HT1080 (cell line): ENCODE results near the gene BRSK1. TPM values are rescaled to one million over a fixed set of nuclear protein-coding genes. Genes with fewer than 3 reads are reported as not detected.
A peak's percentile ranks its signal among the peaks of the same experiment; 100 is the strongest.

Experiments
- DNase-seq: peaks from one replicate; pipeline ENCODE4 v3.0.0-alpha.2; 2015; ENCODE audit warnings: low read depth
- polyA plus RNA-seq, 2 experiments: library from polyadenylated mRNA; depleted of rRNA; stranded (reverse); fragments of >200 nt; gene quantifications; 2 replicates each; pipeline ENCODE4 v1.2.3, GENCODE V29; 2015
- total RNA-seq: library from RNA; depleted of rRNA; stranded (reverse); fragments of >200 nt; shearing (Covaris generic); gene quantifications from 2 replicates; pipeline ENCODE4 v1.2.3, GENCODE V29; 2014; rRNA removed

Gene BRSK1
- 1.7 and 7.6 TPM in 2 replicates for total RNA-seq
- polyA plus RNA-seq (2015; cell fraction: cytosol; rRNA removed): 5.8 and 6.0 TPM in 2 replicates
- 25.7 and 29.8 TPM in 2 replicates for polyA plus RNA-seq (2015; cell fraction: nucleus; rRNA removed)

DNA sequence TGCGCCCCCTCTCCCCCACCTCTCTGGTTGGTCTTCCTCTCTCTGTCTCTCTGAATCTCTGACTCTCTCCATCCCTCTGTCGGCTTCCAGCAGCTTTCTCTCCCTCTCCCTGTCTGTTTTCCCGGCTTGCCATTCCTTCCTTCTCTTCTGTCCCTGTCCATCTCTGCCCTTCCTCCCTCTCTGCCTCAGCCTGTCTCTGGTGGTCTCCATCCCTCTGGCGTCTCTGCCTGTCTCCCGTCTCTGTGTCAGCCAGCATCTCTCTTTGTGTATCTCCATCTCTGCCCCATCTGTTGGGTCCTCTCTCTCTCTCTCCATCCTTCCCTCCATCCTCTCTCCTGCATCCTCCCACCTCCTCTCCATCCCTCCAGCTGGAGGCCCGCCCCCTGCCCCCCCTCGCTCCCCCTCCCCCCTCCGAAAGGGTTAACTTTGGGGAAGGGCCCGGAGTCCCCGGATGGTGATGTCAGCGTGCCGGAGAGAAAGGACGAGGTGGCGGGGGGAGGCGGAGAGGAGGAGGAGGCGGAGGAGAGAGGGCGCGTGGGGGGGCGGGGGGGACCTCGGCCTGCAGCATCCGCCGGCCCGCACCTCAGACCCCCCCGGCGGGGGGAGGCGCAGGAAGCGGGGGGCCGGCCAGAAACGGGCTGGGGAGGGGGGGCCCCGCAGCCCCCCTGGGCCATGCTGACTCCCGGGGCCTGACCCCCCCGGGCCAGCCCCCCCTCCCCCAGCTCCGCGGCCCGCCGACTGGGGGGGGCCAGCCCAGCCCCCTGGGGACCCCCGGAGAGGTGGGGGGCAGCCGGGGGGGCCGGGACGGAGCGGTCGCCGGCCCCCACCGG lies at the start of gene BRSK1:
Gene BRSK1, plus strand, starts transcription at position 450 of the 830 bp plus-strand sequence. CDS start 446 bp downstream, outside the sequence.
- no peak for DNase-seq

DNA sequence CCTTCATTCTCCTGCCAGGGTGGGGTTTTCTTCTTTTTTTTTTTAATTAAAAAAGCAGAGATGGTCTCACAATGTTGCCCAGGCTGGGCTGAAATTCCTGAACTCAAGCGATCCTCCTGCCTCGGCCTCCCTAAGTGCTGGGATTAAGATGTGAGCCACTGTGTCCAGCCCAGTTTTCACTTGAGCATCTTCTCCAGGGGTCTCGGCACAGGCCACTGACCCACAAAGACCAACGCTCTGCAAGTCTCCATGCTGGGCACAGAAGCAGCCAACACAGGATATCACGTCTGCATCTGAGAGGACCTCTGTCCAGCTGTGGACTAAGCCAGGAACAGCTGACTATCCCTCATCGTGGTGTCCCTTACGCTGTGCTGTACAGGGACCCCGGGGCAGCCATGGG lies 45.8 kb upstream of the BRSK1 start:
- no peak for DNase-seq

DNA sequence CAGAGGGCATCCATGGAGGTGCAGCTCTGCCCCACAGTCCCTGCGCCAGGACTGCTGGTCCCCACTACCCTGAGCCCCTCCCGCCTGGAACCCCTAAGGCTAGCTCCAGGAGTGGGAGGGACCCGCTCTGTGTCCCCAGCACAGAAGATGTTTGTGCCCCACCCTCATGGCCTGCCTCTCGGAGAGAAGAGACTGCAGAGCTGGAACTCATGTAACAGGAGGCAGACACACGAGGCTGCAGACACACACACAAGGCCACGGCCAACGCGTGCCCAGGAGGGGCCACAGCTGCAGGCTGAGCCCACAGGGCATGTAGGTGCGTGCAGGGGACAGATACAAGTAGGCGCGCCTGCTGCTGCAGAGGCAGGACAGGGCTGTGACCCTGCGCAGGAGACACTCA lies 44.8 kb upstream of the BRSK1 start:
- no peak for DNase-seq

DNA sequence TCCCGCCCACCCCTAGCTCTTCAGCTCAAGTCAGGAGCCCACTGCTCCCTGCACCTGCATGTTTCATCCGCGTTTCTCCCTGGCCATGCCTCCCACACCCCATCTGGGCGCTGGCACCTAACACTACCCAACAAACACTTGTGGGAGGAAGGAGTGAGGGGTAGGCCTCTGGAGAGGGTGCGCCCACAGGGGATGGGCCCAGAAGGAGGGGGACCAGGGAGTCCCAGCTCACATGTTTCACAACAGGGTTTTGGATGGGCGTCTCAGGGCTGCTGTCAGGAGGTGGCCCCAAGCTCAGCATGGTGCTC lies 43.1 kb upstream of the BRSK1 start:
- no peak for DNase-seq

DNA sequence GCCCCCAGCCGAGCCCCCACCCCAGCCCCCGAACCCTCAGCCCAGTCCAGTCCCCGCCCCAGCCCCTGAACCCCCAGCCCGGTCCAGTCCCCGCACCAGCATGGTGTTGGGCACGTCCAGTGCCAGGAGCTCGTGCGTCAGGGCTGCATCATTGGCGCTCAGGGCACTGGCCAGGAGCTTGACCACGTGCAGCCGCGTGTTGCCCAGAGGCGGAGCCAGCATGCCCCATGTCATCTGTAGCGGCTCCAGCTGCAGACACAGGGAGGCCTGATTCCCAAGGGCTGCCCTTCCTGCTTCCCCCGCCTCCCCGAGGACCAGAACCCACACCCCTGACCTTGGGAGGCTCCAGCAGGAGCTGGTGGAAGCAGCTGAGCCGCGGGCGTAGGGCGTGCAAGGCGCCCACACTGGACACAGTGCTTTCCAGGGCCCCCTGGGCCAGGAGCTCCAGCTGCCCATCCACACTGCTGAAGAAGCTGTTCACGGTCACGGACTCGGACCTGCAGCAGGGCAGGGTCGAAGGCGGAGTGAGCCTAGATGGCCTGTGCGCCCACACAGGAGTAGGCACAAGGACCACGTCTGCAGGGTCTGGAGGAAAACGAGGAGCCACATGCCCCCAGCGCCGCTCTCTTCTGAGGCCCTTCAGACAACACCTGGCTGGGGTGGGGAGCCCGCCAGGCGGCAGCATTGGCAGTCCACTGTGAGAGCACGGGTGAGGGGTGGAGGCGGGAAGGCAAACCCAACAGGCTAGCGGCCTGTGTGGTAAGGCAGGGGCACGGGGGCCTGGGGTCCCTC lies 42.5 kb upstream of the BRSK1 start:
- DNase-seq: no peak

DNA sequence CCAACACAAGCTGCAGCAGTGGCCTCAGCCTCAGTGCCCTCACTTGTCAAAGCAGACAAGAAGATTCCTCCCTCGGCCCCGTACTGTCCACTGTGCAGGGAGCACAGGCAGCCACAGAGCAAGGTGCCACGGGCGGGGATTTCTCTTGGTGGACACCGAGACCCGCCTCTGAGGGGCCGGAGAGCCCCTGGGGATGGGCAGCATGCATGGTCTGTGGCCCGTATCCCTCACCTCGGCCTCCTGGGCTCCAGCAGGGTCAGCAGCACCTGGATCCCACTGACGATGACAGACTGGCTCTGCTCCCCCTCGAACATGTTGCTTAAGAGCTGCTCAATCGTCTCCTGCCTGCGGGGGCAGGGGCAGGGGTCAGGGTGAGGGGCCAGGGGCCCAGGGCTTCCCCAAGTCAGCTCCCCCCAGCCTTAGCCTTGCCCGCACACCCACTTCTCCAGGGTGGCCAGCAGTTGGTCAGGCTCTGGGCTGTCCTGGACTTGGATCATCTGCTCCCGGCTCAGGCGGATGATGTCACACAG lies 41.8 kb upstream of the BRSK1 start:
- DNase-seq: no peak

DNA sequence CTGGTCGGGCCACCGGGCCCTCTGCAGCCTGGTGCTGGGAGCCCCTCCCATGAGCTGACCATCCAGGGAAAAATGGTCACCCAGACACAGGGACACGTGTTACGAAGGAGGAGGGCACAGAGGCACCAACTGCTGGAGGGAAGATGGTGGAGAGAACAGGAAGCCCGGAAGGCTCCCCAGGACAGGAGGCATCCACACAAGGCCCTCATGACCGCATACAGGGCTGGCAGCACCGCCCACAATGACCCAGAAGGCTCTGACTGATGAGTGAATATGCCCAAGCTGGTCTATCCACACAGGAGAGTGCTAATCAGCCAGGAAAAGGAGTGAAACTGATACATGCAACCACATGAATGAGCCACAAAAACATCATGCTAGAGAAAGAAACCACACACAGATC lies 41.3 kb upstream of the BRSK1 start:
- no peak for DNase-seq

DNA sequence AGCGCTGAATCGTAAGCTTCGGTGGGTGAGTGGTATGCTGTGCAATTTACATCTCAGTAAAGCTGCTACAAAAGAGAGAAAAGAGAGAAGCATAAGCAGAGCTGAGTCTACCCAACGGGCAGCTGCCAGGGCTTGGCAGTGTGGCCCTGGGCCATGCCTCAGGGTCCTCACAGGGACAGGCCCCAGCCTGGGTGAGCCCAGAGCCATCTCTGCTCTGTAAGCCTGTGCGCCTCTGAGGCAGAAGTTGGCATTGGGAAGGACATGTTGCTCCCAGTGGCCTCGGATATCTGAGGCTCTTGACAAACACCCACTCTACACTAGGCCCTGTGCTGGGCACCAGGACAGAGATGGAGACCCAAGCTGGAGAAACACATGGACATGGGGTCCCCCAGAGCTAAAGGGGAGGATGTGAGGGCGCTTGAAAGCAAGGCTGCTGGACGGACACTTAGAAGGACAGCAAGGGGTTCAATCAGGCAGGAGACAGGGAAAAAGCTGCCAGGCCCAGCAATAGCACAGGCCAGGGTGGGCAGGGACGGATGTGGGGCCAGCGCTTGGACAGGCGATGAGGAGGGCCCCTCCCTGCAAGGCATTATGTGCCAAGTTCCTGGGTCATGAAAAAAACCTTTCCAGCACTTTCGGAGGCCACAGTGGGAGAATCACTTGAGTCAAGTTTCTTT lies 39.7 kb upstream of the BRSK1 start:
- DNase-seq: no peak

DNA sequence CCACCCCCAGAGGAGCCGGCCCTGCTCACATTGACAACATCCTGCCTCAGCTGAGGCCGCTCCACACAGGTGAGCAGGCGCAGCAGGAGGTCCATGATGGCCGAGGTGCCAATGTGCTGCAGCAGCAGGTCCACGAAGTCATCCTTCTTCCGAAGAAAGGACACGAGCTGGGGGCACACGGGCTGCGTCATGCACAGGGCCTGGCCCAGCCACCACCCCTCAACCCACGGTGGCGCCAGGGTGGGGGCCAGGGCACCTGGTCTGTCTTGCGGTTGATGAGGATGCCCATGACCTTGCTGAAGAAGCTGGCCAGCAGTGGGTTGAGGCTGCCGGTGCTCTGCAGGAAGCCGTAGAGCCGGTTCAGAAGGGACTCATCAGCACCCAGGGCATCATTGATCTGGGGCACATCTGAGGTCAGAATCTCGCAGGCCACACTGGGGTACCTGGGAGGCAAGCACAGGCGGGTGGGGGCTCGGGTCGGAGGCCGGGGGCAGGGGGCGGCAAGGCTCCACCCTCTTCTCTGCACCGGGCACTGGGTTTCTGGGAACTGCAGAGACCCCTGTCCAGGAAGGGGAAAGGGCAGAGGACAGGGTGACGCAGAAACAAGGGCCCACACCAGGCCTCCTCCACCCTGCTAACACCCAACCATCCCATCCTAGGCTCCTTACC lies 38.4 kb upstream of the BRSK1 start:
- DNase-seq: no peak

DNA sequence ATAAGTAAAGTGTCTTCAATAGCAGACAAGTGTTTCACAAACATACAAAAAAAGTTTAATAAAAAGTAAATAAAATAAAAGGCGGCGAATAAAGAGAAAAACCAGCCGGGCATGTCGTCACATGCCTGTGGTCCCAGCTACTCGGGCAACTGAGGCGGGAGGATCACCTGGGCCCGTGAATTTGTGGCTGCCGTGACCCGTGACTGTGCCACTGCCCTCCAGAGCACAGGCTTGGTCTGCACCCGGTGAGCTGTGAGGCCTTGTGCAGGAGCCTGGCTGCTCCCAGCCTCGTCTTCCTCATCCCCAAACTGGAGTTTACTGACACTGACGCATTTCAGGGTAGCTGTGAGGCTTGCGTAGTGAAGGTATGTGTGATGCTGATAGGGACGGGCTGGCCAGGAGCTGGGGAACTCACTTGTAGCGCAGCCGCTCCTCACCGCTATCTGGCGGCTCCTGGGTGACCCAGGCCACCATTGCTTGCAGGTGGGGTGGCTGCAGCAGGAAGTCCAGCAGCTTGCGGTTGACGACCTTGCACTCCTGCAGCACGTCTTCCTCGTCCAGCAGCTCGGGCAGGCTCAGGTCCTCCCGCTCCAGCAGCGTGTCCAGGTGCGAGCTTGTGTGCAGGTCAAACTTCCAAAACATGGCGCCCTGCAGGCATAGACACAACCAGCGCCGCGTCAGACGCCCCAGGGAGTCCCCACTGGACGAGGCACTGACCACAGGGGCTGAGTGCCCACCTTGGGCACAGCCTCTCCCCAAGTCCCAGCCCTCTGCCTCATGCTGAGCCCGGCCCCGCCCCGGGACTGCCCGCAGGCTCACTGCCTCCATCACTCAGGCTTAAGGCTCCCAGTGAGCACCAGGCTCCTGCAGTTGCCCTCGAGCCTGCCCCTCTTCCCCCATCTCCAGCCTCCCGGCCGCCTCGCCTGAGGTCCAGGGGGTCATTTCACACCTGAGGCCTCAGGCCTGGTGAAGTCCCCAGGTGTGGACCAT lies 37.0 kb upstream of the BRSK1 start:
- DNase-seq: no peak

DNA sequence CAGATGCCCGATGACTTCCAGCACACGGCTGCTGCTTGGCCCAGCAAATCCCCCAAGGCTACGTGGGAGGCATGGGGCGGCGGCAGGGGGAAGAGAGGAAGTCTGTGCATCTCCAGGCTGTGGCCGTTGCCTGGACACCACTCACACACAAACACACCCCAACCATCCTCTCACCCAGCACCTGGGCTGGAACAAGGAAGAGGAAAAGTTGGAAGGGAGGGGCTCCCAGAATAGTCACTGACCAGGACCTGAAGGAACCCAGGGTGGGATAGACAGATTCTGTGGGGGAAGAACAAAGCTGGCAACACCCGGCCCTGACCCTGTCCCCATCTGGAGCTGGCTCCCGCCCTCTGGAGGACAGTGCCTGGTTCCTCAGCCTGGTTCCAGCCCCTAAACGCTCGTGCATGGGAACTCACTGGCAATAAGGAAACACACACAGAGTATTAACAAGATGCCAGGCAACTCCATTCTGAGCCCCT lies 36.1 kb upstream of the BRSK1 start:
- peak; percentile 43 for DNase-seq

DNA sequence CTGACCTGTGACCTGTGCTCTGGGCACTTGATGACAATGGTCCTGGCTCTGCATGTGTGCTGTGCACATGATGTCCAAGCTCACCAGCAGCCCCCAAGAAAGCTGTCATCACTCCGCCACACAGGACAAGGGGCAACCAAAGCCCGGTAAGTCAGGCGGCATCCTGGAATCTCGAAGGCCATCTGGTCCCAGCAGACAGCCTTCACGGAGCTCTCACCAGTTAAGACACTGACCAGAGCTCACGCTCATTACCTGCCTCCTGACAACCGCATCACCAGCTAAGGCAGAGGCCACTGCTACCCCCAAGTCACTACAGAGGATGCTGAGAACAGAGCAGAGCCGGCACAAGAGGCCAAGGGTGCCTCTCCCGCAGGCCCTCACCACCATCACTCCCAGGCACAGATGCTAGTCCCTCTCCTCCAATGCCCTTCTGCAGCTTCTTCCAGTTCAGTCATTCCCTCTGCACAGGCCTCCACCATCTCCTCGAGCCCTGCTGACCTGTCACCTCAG lies 35.6 kb upstream of the BRSK1 start:
- no peak for DNase-seq

DNA sequence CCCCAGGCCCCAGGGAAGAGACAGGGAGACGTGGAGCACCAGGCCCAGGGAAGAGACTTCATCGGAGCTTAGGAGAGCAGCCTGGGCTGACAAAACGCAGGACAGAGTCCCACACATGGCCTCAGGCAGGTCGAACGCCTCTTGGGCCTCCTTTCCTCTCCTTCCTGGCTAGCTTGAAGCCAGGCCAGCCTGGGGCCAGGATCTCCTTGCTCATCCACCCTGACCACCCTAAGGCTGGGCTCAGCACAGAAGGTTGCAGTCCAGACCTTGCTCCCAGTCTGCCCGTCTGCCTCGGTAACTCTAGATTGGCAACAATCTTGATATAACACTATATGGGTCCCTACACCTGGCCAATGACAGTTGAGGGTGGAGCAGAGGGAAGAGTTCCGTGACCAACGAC lies 35.1 kb upstream of the BRSK1 start:
- no peak for DNase-seq

DNA sequence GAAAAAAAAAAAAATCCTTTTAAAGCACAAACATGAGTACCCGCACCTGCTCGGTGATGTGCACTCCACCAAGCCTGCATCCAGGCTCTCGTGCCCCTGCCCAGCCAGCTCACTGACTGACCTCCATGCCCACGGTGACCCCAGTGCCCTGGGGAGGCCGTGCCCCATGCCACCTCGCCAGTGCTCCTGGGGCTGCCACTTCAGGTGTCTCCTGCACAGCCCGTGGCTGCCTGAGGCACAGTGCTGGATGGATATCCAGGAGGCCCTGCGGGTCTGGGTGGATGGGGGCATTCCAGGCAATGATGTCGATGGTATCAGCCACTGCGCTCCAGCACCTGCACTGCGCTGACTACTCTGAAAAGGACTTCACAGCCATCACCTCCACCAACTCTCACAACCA lies 34.0 kb upstream of the BRSK1 start:
- no peak for DNase-seq

DNA sequence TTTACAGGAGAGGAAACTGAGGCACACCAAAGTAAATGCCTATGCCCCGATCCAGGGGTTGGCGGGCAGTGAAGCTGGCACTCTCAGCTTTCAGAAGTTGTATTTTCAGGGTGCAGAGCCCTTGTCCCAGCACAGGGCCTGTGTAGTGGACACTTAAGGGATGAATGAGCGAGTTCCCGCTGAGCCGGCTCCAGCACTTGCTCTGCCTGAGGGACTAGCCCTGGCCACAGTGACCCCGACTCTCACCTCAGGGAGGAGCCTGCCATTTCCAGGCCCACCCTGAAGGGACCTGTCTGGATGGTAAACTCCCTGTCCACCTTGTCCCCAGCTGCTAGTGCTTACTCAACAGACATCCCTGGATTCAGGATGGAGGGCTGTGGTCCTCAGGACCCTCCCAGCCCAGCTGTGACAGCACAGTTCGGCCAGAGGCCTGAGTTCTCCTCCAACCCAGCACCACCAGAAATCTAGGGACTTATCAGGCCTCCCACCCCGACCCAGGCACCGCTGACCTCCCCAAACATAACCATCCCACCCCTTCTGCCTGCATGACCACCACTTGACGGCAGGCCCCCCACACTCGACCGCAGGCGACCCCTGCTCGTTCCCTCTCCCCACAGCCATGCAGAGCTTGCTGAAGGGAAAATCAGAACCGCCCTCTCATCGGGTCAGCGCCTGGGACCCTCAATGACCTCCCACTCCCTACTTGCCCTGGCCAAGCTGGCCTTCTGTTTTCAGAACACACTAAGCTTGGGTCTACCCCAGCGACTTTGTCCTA lies 33.3 kb upstream of the BRSK1 start:
- DNase-seq: no peak

DNA sequence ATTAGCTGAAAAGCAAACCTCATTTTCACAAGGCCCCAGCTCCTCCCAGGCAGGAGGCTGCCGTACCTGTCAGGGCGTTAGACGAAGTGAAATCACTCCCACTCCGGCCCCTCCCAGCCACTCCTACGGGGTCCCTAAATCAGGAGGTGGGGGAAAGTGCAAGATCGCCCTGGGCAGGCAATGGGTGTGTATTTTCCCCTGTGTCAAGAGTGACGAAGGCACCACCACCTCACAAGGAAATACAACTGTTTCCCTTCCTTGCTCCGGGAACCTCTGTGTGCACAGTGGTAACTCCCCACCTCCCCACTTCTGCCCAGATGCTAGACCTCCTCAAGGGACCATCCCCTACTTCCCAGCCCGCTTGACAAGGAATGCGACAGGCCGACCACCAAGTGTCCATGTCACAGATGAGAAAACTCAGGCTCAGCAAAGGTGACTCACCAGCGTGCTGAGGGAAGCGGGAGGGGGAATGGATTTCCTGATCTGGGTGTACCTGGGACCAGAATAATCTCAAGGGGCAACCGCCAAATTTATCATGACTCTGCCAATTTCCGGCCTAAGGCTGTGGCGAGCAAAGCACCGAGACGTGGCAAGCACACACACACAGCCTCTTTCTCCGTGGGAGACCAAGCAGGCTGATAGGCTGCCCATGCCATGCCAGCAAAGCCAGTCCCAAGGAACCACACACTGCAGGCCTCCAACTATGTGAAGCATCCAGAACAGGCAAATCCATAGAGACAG lies 32.3 kb upstream of the BRSK1 start:
- peak; percentile 77 for DNase-seq

DNA sequence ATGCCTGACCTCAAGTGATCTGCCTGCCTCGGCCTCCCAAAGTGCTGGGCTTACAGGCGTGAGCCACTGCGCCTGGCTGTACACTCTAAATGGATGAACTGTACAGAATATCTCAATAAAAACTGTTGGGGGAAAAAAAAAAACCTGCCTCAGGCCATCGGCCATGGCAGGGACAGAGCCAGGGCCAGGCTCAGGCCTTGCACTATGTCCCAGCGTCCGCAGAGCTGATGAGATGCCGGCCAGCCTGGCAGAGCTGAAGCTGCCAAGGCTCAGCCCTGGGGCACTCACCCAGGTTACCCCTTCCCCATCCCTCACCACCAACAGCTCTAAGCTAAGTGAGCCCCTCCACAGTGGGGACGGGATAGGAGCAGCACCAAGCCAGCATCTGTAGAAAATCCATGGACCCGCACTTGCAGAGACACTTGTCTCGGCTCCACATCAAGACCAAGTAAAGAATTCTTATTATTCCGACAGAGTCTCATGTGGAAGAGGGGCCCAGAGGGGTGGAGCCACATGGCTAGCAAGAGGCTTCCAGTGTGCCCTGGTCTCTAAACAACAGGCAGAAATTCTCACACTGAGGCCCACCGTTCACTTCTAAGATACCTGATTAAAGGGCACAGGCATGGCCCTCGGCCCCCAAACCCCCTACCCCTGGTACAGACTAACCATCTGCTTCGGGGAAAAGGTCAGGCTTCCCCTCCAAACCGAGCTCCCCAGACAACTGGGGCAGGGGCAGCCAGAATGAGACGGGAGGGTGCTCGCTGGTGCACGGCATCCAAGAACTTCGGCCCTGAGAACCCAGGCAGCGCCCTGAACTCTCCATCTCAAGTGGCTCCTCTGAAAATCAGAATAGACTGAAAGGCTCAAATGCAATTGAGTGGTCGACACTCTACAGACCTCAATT lies 30.8 kb upstream of the BRSK1 start:
- DNase-seq: no peak
